ENCODE results near the gene LGI4.

DNA sequence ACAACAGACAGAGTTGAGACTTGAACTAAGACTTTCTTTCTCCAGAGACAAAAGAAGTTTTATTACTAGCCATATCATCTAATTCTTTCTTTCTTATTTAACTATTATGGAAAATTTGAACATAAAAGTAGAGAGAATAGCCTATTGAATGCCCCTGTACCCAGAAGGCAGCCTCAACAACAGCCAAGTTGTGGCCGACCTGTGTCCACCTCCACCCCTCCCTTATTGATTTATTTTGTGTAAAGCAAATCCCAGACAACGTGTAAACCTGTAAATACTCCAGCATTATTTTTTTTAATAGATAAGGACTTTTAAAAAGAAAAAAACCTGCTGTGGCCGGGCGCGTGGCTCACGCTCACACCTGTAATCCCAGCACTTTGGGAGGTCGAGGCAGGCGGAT lies 45.3 kb downstream of the LGI4 start:
- TF ChIP-seq, protein P1, sequence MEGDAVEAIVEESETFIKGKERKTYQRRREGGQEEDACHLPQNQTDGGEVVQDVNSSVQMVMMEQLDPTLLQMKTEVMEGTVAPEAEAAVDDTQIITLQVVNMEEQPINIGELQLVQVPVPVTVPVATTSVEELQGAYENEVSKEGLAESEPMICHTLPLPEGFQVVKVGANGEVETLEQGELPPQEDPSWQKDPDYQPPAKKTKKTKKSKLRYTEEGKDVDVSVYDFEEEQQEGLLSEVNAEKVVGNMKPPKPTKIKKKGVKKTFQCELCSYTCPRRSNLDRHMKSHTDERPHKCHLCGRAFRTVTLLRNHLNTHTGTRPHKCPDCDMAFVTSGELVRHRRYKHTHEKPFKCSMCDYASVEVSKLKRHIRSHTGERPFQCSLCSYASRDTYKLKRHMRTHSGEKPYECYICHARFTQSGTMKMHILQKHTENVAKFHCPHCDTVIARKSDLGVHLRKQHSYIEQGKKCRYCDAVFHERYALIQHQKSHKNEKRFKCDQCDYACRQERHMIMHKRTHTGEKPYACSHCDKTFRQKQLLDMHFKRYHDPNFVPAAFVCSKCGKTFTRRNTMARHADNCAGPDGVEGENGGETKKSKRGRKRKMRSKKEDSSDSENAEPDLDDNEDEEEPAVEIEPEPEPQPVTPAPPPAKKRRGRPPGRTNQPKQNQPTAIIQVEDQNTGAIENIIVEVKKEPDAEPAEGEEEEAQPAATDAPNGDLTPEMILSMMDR (IDR thresholded peaks at IDR 0.05): no peak
- TF ChIP-seq EP300 (IDR thresholded peaks at IDR 0.05): no peak
